HepG2 (cell line): Measurements from ENCODE around the gene MTO1.

Source experiments
- CTCF ChIP-seq: sonication (generic); formaldehyde crosslinking; IDR thresholded peaks from 2 replicates; pipeline ENCODE4 v1.5.0; 2020; ENCODE audit warnings: mild to moderate bottlenecking, missing genetic modification reagents, moderate library complexity
- DNMT3B ChIP-seq: conservative IDR thresholded peaks from 2 replicates; pipeline ENCODE4 v1.6.1; 2016; ENCODE audit warnings: missing biosample characterization, control low read depth
- HIVEP1 ChIP-seq: sonication (generic); formaldehyde crosslinking; IDR thresholded peaks from 2 replicates; pipeline ENCODE4 v1.4.0; 2020; ENCODE audit warnings: mild to moderate bottlenecking, missing genetic modification reagents

GRCh38 chr6:73505142-73505541 is 43.6 kb downstream of the MTO1 start:
- TF ChIP-seq DNMT3B (CRISPR knock-in tag): no peak
- no peak for TF ChIP-seq CTCF (CRISPR knock-in tag)
- TF ChIP-seq HIVEP1 (CRISPR knock-in tag): no peak
